Epithelial cell of proximal tubule (primary cell): ENCODE measurements around the gene ZFP36. TPM values are rescaled to one million over a fixed set of nuclear protein-coding genes. Genes with fewer than 3 reads are reported as not detected.

Source experiments
- DNase-seq: peaks from one replicate; pipeline ENCODE4 v3.0.0-alpha.2; 2011; ENCODE audit warnings: low read depth
- H3K4me3 ChIP-seq: 2 replicates; pipeline ENCODE4 v1.5.1; 2011; ENCODE audit warnings: low read depth, mild to moderate bottlenecking, low read length
- CTCF ChIP-seq: conservative IDR thresholded peaks from 2 replicates; pipeline ENCODE4 v1.5.1; 2012; ENCODE audit warnings: low read depth, mild to moderate bottlenecking, low read length
- total RNA-seq: library from RNA; depleted of rRNA; stranded (reverse); fragments of >200 nt; gene quantifications from 2 replicates; pipeline ENCODE4 v1.2.3, GENCODE V29; 2015

The ZFP36 gene
- total RNA-seq, 1 donor from 2014 or later = 10.0 TPM

DNA sequence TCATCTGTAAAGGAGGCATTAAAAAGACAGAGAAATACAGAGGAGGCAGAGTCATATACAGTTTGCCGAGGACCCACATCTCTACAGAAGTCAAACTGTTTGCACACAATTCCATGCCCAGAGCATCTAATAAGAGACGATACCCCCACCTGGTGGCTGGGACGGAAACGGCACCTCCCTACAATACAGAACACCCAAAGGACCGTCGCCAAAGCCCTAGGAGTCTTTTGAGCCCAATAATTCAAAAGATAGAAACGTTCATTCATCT, 5.1 kb downstream of the ZFP36 start:
- peak; percentile 97 for TF ChIP-seq CTCF
- peak; percentile 82 for DNase-seq
- H3K4me3 ChIP-seq = peak overlapping the region; percentile 14

- H3K4me3 ChIP-seq = peak within 1 kb of the TSS; percentile 98
- peak; percentile 95 for DNase-seq
- TF ChIP-seq CTCF = peak; percentile 76
Observed at GRCh38 chr19:39412100-39412866, 5.6 kb downstream of the ZFP36 start, which contains the start of gene PLEKHG2. PLEKHG2 (plus strand) TSS chr19:39412669; CDS start chr19:39414087, 1,418 bp downstream.

GRCh38 chr19:39412867-39413271, 6.2 kb downstream of the ZFP36 start:
- no peak for TF ChIP-seq CTCF
- peak overlapping the region; percentile 98 for H3K4me3 ChIP-seq
- no peak for DNase-seq

GRCh38 chr19:39413272-39413910, 6.7 kb downstream of the ZFP36 start:
- TF ChIP-seq CTCF = no peak
- DNase-seq = no peak
- peak overlapping the region; percentile 98 for H3K4me3 ChIP-seq

DNA sequence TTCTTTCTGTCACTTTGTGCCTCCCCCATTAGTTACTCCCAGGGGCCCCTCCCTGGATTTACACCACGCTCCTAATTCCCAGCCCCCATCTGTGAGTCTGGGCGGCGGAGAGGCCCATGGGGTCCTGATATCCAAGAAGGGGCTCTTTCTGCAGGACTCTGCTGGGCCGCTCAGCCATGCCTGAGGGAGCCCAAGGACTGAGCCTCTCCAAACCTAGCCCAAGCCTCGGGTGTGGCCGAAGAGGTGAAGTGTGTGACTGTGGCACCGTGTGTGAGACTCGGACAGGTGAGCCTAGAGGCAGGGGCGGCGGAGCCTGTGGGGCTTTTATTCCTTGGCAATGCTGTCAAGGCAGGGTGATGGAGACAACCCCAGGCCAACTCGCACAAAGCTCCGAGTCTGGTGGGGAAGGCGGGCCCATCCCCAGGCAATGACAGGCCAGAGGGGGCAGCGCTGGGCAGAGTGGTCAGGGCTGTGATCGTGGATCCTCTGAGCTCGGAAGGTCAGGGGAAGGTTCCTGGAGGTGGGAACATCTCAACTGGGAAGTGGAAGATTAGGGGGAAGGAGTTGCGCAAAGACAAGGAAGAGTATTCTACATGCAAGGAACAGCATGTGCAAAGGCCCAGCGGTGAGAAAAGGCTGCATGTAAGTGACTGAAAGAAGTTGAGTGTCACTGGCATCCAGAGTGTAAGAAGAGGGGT, 7.4 kb downstream of the ZFP36 start:
- TF ChIP-seq CTCF = peak; percentile 35
- no peak for DNase-seq
- H3K4me3 ChIP-seq = peak overlapping the region; percentile 98

GRCh38 chr19:39415111-39416046, 8.7 kb downstream of the ZFP36 start:
- TF ChIP-seq CTCF = peak; percentile 8
- no peak for DNase-seq
- no peak overlapping the region for H3K4me3 ChIP-seq
